OCI-LY7 (cell line): ENCODE results near the gene SCGB1C1.

Source experiments
- CTCF ChIP-seq: fragments of 200-600 bp; sonication (generic); conservative IDR thresholded peaks from 2 replicates; pipeline ENCODE4 v1.5.1; 2014; ENCODE audit warnings: mild to moderate bottlenecking, antibody characterized with exemption, low read length, moderate library complexity, mixed read lengths
- EZH2phosphoT487 ChIP-seq: fragments of 200-600 bp; sonication (generic); IDR thresholded peaks from 2 replicates; pipeline ENCODE4 v1.6.1; 2018; ENCODE audit warnings: low read depth, borderline replicate concordance, mild to moderate bottlenecking, mixed run types, antibody characterized with exemption, low read length, moderate library complexity, mixed read lengths

- TF ChIP-seq CTCF (no peak), EZH2phosphoT487 (no peak)
Measured at GRCh38 chr11:240315-240714, 47.4 kb downstream of the SCGB1C1 start.
